H1 (cell line): ENCODE results near the gene MACROH2A1. TPM values are rescaled to one million over a fixed set of nuclear protein-coding genes. Genes with fewer than 3 reads are reported as not detected.

Source experiments
- CTCF ChIA-PET: fragments of 300-600 bp; sonication (Branson Sonifier 250); formaldehyde crosslinking; loops from one replicate; lab custom pipeline; 2021; ENCODE audit not compliant: partially characterized antibody; lab: Charles Lee
- POLR2A ChIA-PET: fragments of 300-600 bp; sonication (Branson Sonifier 250); formaldehyde crosslinking; loops from one replicate; lab custom pipeline; 2021; ENCODE audit warnings: inconsistent platforms; ENCODE audit not compliant: partially characterized antibody; lab: Charles Lee
- DNase-seq, 2 experiments: peaks; one replicate each; pipeline versions ENCODE4 v3.0.0 to v3.0.0-alpha.2; 2010 to 2022; ENCODE audit warnings: low spot score in 2 of 2, low read depth in 1 of 2, mixed read lengths in 1 of 2
- FAIRE-seq: peaks from 2 replicates; lab custom pipeline; 2011; peaks lifted over from hg19 to GRCh38; lab: Jason Lieb, UNC
- H2AFZ ChIP-seq: 2 replicates; pipeline ENCODE4 v1.8.1; 2012; ENCODE audit warnings: low read length, inconsistent platforms
- H2AK5ac ChIP-seq: 2 replicates; pipeline ENCODE4 v1.6.1; 2013; ENCODE audit warnings: low read depth, low read length
- H2BK120ac ChIP-seq: replicated peaks from 2 replicates; pipeline ENCODE3; 2013; ENCODE audit warnings: low read depth, low read length, inconsistent platforms
- H2BK12ac ChIP-seq: 2 replicates; pipeline ENCODE4 v1.6.1; 2013; ENCODE audit warnings: low read depth, low read length
- H2BK15ac ChIP-seq: 2 replicates; pipeline ENCODE4 v1.6.1; 2013; ENCODE audit warnings: low read length
- H2BK20ac ChIP-seq: 2 replicates; pipeline ENCODE4 v1.6.1; 2013; ENCODE audit warnings: low read length
- H2BK5ac ChIP-seq: 2 replicates; pipeline ENCODE4 v1.6.1; 2013; ENCODE audit warnings: low read depth, low read length
- H3K14ac ChIP-seq: 2 replicates; pipeline ENCODE4 v1.6.1; 2013; ENCODE audit warnings: inconsistent platforms; ENCODE audit not compliant: insufficient read length
- H3K18ac ChIP-seq: 2 replicates; pipeline ENCODE4 v1.6.1; 2013; ENCODE audit warnings: low read length; ENCODE audit errors: extremely low read depth
- H3K23ac ChIP-seq: 2 replicates; pipeline ENCODE4 v1.6.1; 2013; ENCODE audit warnings: inconsistent platforms; ENCODE audit not compliant: insufficient read length
- H3K23me2 ChIP-seq: 2 replicates; pipeline ENCODE4 v1.6.1; 2013; ENCODE audit warnings: low read depth, low read length
- H3K27ac ChIP-seq: 2 replicates; pipeline ENCODE4 v1.6.1; 2011; ENCODE audit warnings: low read depth, low read length, inconsistent platforms
- H3K27me3 ChIP-seq, 4 experiments: replicated peaks in 1 of 4; 1 replicate in 1 of 4; 2 replicates in 3 of 4; pipeline versions ENCODE4 v1.6.1 to v1.8.1; 2011 to 2013; ENCODE audit warnings: low read length in 3 of 4, mild to moderate bottlenecking in 3 of 4, inconsistent platforms in 2 of 4, mixed read lengths in 2 of 4, moderate library complexity in 1 of 4; ENCODE audit not compliant: control insufficient read depth in 3 of 4, insufficient read depth in 3 of 4; ENCODE audit errors: extremely low read depth in 1 of 4
- H3K36me3 ChIP-seq, 4 experiments: 2 replicates each; pipeline versions ENCODE4 v1.6.1 to v1.8.1; 2011 to 2013; ENCODE audit warnings: mild to moderate bottlenecking in 4 of 4, low read length in 3 of 4, moderate library complexity in 2 of 4, control low read depth in 1 of 4, inconsistent platforms in 1 of 4; ENCODE audit not compliant: insufficient read depth in 4 of 4, control insufficient read depth in 2 of 4
- H3K4ac ChIP-seq: replicated peaks from 2 replicates; pipeline ENCODE3; 2013; ENCODE audit warnings: low read length, low read depth, mixed read lengths, inconsistent platforms; ENCODE audit not compliant: insufficient read length
- H3K4me1 ChIP-seq, 4 experiments: replicated peaks in 1 of 4; 1 replicate in 1 of 4; 2 replicates in 3 of 4; pipeline versions ENCODE4 v1.6.1 to v1.8.1; 2011 to 2013; ENCODE audit warnings: low read length in 3 of 4, inconsistent platforms in 2 of 4, mixed read lengths in 1 of 4; ENCODE audit not compliant: insufficient read depth in 4 of 4, control insufficient read depth in 3 of 4
- H3K4me2 ChIP-seq, 2 experiments: 2 replicates each; pipeline versions ENCODE4 v1.6.1 to v1.8.1; 2011 to 2013; ENCODE audit warnings: low read depth in 2 of 2, low read length in 2 of 2, control low read depth in 1 of 2, inconsistent platforms in 1 of 2, mild to moderate bottlenecking in 1 of 2; ENCODE audit not compliant: insufficient read depth in 1 of 2
- H3K4me3 ChIP-seq, 4 experiments: fragments of 200-600, 300-600 bp in 1 of 4; sonication (generic), shearing (Covaris generic), sonication (Bioruptor Twin) in 1 of 4; 2 replicates each; pipeline versions ENCODE4 v1.5.1 to v1.8.1; 2011 to 2016; ENCODE audit warnings: low read length in 4 of 4, low read depth in 3 of 4, control low read depth in 2 of 4, inconsistent platforms in 2 of 4, mild to moderate bottlenecking in 2 of 4, mixed read lengths in 1 of 4, moderate library complexity in 1 of 4; ENCODE audit not compliant: insufficient read depth in 2 of 4; ENCODE audit errors: extremely low read depth in 1 of 4
- H3K56ac ChIP-seq: replicated peaks from 2 replicates; pipeline ENCODE3; 2013; ENCODE audit warnings: low read depth, mild to moderate bottlenecking, mixed read lengths, low read length, inconsistent platforms; ENCODE audit not compliant: insufficient read length
- H3K79me1 ChIP-seq: 2 replicates; pipeline ENCODE4 v1.6.1; 2013; ENCODE audit warnings: low read depth, low read length, control low read depth
- H3K79me2 ChIP-seq, 2 experiments: 2 replicates each; pipeline versions ENCODE4 v1.6.1 to v1.8.1; 2012 to 2013; ENCODE audit warnings: low read length in 2 of 2, mild to moderate bottlenecking in 2 of 2, inconsistent platforms in 1 of 2; ENCODE audit not compliant: insufficient read depth in 2 of 2, control insufficient read depth in 1 of 2
- H3K9ac ChIP-seq, 4 experiments: replicated peaks in 1 of 4; 1 replicate in 1 of 4; 2 replicates in 3 of 4; pipeline versions ENCODE4 v1.6.1 to v1.8.1; 2011 to 2013; ENCODE audit warnings: low read depth in 3 of 4, low read length in 3 of 4, control low read depth in 2 of 4, mild to moderate bottlenecking in 2 of 4, moderate library complexity in 2 of 4, inconsistent platforms in 1 of 4; ENCODE audit errors: extremely low read depth in 1 of 4
- H3K9me3 ChIP-seq, 2 experiments: 2 replicates each; pipeline versions ENCODE4 v1.6.1 to v1.8.1; 2012 to 2013; ENCODE audit warnings: mild to moderate bottlenecking in 2 of 2, moderate library complexity in 2 of 2, control low read depth in 1 of 2, inconsistent platforms in 1 of 2, low read depth in 1 of 2, low read length in 1 of 2, mixed read lengths in 1 of 2; ENCODE audit not compliant: insufficient read depth in 2 of 2
- H4K20me1 ChIP-seq, 2 experiments: replicated peaks in 1 of 2; 2 replicates each; pipeline versions ENCODE3 to v1.8.1; 2011 to 2013; ENCODE audit warnings: inconsistent platforms in 2 of 2, low read length in 2 of 2, mild to moderate bottlenecking in 1 of 2; ENCODE audit not compliant: insufficient read depth in 2 of 2, control insufficient read depth in 1 of 2
- H4K5ac ChIP-seq: 2 replicates; pipeline ENCODE4 v1.6.1; 2013; ENCODE audit warnings: low read length, low read depth, mixed read lengths, inconsistent platforms; ENCODE audit not compliant: insufficient read length
- H4K8ac ChIP-seq: 2 replicates; pipeline ENCODE4 v1.8.0; 2013; ENCODE audit warnings: mild to moderate bottlenecking, moderate library complexity, low read length, inconsistent platforms; ENCODE audit not compliant: insufficient read depth; ENCODE audit errors: extremely low read depth
- H4K91ac ChIP-seq: replicated peaks from 2 replicates; pipeline ENCODE3; 2013; ENCODE audit warnings: low read length, mixed read lengths, inconsistent platforms; ENCODE audit not compliant: insufficient read length
- JUND ChIP-seq: IDR thresholded peaks from 2 replicates; pipeline ENCODE4 v1.6.1; 2011; ENCODE audit warnings: mild to moderate bottlenecking, improper control_type of control experiment, low read length
- PHF8 ChIP-seq: fragments of 200-600 bp; sonication (generic); conservative IDR thresholded peaks from 2 replicates; pipeline ENCODE4 v1.7.1; 2012; ENCODE audit warnings: low read depth, mild to moderate bottlenecking, inconsistent platforms, low read length, moderate library complexity
- WGBS, 2 experiments: shearing (Covaris generic) in 1 of 2; methylation state at CpG; one replicate each; pipeline versions ENCODE4 v1.1.6 to v1.1.7; 2013 to 2015; ENCODE audit warnings: low lambda C conversion rate in 2 of 2, mixed read lengths in 2 of 2, inconsistent platforms in 1 of 2, low coverage in 1 of 2, missing lambda C conversion rate in 1 of 2; ENCODE audit not compliant: insufficient replicate concordance in 2 of 2, insufficient coverage in 1 of 2, insufficient read length in 1 of 2; ENCODE audit errors: extremely low coverage in 1 of 2, missing lambda C conversion rate in 1 of 2; 5-methylcytosine and 5-hydroxymethylcytosine counted together
- polyA plus RNA-seq, 7 experiments: library from polyadenylated mRNA; depleted of rRNA in 3 of 7; stranded (reverse) in 5 of 7; unstranded in 2 of 7; fragments of >200 nt in 5 of 7; fragments of 200-250 nt in 2 of 7; gene quantifications; 1 replicate in 5 of 7; 2 replicates in 1 of 7; 4 replicates in 1 of 7; pipeline versions ENCODE4 v1.2.1 to v1.2.3, GENCODE V29; 2011 to 2013; ENCODE audit warnings: missing spikeins in 2 of 7, mixed read lengths in 2 of 7
- total RNA-seq: library from RNA; stranded (reverse); fragmentation: NEBNext Ultra II Directional; extraction: Animal tissue kit (Norgen Biotek cat#: 25700); gene quantifications from 2 replicates; pipeline ENCODE4 v1.2.1, GENCODE V29; 2021

Gene MACROH2A1
- total and polyA plus RNA-seq, 2 of the 8 experiments (the other 6 are each of a cell fraction or from before 2014, with no cell fraction given) = 60.0 to 92.3 TPM

DNA sequence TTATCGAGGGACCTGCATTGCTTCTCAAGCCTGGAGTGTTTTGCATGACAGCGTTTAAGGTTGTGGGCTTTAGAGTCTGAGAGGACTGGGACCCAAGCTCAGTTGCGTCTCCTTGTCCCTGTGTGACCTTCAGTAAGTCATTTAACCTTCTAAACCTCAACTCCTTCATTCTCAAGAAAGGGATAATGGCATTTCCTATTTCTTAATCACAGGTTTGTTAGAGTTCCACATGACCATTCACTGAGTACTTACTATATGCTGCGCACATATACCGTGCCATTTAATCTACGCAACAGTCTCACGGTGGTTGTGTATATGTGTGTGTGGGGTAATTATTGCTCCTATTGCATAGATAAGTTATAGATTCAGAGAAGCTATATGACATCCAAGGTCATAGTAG is 76.3 kb downstream of the MACROH2A1 start:
- Histone ChIP-seq H4K91ac (no peak overlapping the region), H2BK5ac (no peak overlapping the region), H3K4me3 (no peak overlapping the region), H3K4me2 (no peak overlapping the region), H3K79me2 (no peaks in the 10 kb centered on the region), H3K36me3 (no peaks in the 10 kb centered on the region), H4K5ac (no peak overlapping the region), H3K27me3 (no peaks in the 10 kb centered on the region), H3K27ac (no peak overlapping the region), H3K9ac (no peak overlapping the region), H3K56ac (no peak overlapping the region), H3K14ac (no peak overlapping the region), H2BK15ac (no peak overlapping the region)
- WGBS, 2 experiments = 85% methylated on average over 7 of the region's 7 CpGs; no CpG with 5 or more reads in 1 of the 2 experiments
- POLR2A ChIA-PET = interaction anchor here (1.6 kb wide), 1 partner anchor 16 kb away, joined by 3 read pairs; no protein-coding TSS in a partner anchor
- CTCF ChIA-PET = interaction anchor here (1.4 to 2.9 kb wide), 4 partner anchors 10 to 103 kb away, joined by 3 to 19 read pairs (median 8); no protein-coding TSS in a partner anchor
- no peak for FAIRE-seq
- TF ChIP-seq PHF8 (no peak), JUND (no peak)
- TF ChIP-seq, all 59 proteins: peak for 0
- Histone ChIP-seq H3K23ac (no peak overlapping the region), H2BK20ac (no peak overlapping the region), H2AK5ac (no peak overlapping the region), H2BK12ac (no peak overlapping the region), H3K4ac (no peak overlapping the region), H2AFZ (no peak overlapping the region), H3K4me1 (no peaks in the 10 kb centered on the region; a peak in 1 of 7 replicates), H3K79me1 (no peaks in the 10 kb centered on the region), H2BK120ac (no peak overlapping the region), H3K9me3 (0 out of 4 replicates have a peak, but pooled peaks cover 0 to 2% of the 10 kb centered on the region in 2 experiments), H3K18ac (no peak overlapping the region), H3K23me2 (no peaks in the 10 kb centered on the region), H4K8ac (no peak overlapping the region), H4K20me1 (peaks cover 0 to 3% of the 10 kb centered on the region in 2 experiments)
- DNase-seq = no peak
